GM06990 (cell line): ENCODE measurements around the gene CPA1.

Experiments used
- DNase-seq: peaks from one replicate; pipeline ENCODE4 v3.0.0-alpha.2; 2011; ENCODE audit not compliant: insufficient read length; ENCODE audit errors: extremely low read depth
- H3K27me3 ChIP-seq: replicated peaks from 2 replicates; pipeline ENCODE4 v1.6.0; 2011; ENCODE audit warnings: low read length; ENCODE audit not compliant: control insufficient read depth, insufficient read depth
- H3K36me3 ChIP-seq: 2 replicates; pipeline ENCODE4 v1.5.1; 2011; ENCODE audit warnings: low read length; ENCODE audit not compliant: control insufficient read depth, insufficient read depth
- H3K4me3 ChIP-seq: replicated peaks from 2 replicates; pipeline ENCODE4 v1.5.1; 2011; ENCODE audit warnings: low read depth, mild to moderate bottlenecking, control low read depth, low read length
- TF ChIP-seq, protein P1 (sequence below): IDR thresholded peaks from 2 replicates; pipeline ENCODE4 v1.5.1; 2011; ENCODE audit warnings: low read length, control low read depth, mild to moderate bottlenecking, inconsistent platforms; ENCODE audit not compliant: insufficient read depth, poor library complexity, severe bottlenecking

The CPA1 gene

DNA sequence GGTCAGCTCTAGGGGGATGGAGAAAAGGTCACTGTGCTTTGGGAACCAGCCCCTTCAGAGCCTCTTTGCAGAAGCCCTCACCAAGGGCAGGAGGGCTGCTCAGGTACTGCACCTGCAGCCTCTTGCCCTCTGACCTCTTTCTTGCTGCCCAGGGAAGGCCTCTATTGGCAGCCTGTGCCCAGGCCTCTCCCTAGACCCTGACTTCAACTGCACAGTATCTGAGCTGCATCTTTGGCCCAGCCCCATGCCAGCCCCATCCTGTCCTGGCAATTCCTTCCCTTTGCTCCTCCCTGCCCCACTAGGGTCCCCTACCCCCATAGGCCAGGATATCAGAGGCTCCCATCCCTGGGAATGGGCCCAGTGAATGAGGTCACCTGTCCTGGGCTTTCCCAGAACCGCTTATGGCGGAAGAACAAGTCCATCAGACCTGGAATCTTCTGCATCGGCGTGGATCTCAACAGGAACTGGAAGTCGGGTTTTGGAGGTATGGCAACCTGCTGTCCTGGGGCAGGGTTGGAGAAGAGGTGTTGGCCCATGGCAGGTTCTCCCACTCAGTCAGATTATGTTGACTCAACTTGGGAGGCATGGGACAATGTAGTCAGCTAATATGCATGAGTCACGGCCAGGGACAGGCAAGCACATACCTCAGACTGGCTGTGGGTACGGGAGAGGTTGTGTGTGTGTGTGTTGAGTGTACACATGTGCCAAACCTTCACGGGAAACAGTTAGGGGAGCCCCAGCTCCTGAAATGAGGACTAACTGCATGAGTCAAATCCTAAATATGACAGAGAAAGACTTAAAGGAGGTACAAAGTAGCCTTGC is 17.1 kb upstream of the CPA1 start:
- Histone ChIP-seq H3K4me3 (no peak overlapping the region), H3K27me3 (no peaks in the 10 kb centered on the region), H3K36me3 (no peaks in the 10 kb centered on the region; the same call in 1 of the 2 replicates)
- TF ChIP-seq, protein P1, sequence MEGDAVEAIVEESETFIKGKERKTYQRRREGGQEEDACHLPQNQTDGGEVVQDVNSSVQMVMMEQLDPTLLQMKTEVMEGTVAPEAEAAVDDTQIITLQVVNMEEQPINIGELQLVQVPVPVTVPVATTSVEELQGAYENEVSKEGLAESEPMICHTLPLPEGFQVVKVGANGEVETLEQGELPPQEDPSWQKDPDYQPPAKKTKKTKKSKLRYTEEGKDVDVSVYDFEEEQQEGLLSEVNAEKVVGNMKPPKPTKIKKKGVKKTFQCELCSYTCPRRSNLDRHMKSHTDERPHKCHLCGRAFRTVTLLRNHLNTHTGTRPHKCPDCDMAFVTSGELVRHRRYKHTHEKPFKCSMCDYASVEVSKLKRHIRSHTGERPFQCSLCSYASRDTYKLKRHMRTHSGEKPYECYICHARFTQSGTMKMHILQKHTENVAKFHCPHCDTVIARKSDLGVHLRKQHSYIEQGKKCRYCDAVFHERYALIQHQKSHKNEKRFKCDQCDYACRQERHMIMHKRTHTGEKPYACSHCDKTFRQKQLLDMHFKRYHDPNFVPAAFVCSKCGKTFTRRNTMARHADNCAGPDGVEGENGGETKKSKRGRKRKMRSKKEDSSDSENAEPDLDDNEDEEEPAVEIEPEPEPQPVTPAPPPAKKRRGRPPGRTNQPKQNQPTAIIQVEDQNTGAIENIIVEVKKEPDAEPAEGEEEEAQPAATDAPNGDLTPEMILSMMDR: no peak
- no peak for DNase-seq

DNA sequence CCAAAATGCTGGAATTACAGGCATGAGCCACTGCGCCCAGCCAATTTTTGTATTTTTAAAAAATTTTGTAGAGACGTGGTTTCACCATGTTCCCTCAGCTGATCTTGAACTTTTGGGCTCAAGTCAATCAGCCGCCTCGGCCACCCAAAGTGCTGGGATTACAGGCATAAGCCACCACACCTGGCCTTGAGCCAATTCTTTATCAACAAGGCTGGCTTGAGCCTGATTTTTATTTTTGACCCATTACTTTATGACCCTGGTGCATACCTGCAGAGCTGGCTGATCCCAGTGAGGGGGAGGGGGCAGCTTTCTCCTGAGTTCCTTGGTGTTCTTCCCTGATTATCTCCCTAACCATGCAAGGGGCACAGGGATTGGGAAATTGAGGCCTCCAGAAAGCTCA is 15.8 kb upstream of the CPA1 start:
- no peak for DNase-seq
- Histone ChIP-seq H3K4me3 (no peak overlapping the region), H3K36me3 (no peaks in the 10 kb centered on the region), H3K27me3 (no peaks in the 10 kb centered on the region)
- TF ChIP-seq, protein P1: no peak

DNA sequence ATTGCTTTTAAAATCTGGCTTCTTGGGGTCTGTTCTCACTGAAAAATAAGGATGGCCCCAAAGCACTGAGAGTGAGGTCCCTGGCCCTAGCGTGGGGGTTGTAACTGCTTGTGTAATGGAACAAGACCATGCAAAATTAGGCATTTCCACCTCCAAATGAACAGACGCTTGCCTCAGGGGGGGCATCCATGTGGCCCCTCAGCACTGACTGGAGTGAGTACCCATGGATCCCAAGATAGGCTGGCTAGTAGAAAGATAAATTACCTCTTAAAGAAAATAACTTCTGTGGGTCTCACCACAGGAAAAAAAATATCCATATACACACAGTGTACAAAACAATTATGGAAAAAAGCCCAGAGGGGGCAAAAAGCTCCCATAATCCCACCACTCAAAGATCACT is 15.2 kb upstream of the CPA1 start:
- no peak overlapping the region for H3K4me3 ChIP-seq
- TF ChIP-seq, protein P1: no peak
- no peaks in the 10 kb centered on the region for H3K27me3 ChIP-seq
- no peak for DNase-seq
- no peaks in the 10 kb centered on the region for H3K36me3 ChIP-seq

DNA sequence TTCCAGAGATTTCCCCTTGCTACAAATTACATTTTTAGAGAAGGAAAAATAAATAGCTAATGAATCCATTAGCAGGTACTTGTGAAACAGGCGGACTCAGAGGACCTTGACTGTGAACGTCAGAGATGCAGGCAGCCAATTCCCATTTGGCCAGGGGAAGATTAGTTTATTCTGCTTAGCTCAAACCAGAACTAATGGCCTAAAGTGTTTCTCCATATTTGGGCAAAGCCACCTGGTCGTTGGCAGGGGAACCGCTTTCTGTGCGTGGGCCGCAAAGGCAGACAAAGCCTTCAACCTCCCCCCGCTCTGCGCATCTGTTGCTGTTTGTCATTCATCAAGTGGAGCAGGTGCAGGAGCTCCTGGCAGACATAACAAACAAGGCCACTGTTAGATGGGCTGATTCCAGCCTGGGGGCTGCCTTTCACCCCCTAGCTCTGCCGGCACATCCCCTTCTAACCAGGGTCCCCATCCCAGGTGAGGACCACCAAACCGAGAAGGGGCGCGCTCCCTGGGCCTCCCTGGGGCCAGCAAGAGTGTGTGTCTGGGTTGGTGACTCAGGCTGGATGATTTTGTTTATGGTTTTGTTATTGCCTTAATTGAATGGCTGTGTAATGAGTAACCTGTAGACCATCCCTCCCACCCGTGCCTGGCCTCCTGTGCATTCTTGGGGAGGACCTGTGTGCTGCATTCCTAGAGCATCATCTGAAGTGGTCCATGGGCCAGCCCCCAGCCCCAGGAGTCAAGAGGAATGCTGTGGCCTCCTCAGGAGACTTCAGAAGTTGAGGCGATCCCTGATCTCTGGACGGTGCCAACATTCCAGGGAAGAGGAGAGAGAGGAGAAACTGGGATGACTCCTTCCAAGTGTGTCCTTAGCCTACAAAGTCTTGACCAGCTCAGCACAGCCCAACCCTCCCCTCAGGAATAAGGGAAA is 14.5 kb upstream of the CPA1 start:
- DNase-seq: peak; percentile 32
- H3K27me3 ChIP-seq: no peaks in the 10 kb centered on the region
- TF ChIP-seq, protein P1: no peak
- no peak overlapping the region for H3K4me3 ChIP-seq
- no peaks in the 10 kb centered on the region for H3K36me3 ChIP-seq

DNA sequence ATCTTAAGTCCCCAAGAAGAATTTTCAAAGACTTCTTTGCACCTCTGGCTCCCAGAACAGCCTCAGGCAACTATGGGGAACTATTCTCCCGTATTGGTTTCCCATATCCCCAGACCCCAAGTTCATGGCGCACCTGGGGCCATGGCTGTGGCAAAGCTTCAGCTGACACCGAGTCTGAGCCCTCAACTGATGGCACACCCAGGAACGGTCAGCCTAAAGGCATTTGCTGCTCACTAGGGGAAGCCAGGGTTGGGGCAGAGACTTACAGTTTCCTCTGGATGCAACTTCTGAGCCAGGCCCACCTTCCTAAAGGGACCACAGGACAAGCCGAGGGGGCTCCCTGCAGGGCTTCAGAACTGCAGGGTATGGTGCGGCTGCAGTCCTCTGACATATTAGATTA is 13.7 kb upstream of the CPA1 start:
- no peaks in the 10 kb centered on the region for H3K27me3 ChIP-seq
- no peak overlapping the region for H3K4me3 ChIP-seq
- DNase-seq: no peak
- H3K36me3 ChIP-seq: no peaks in the 10 kb centered on the region
- TF ChIP-seq, protein P1: no peak
